ENCODE data around the gene APOB.

Gene APOB

GRCh38 chr2:20999906-21000645, 43.8 kb downstream of the APOB start:
- Mint-ChIP-seq H3K4me3 (no peak overlapping the region), H3K9me3 (no peaks in the 10 kb centered on the region), H3K4me1 (ENCODE audit: low read depth) (no peaks in the 10 kb centered on the region), H3K27ac (no peak overlapping the region), H3K36me3 (ENCODE audit: low read depth) (no peaks in the 10 kb centered on the region), H3K27me3 (peaks cover 10% of the 10 kb centered on the region)

- Mint-ChIP-seq H3K4me3 (no peak overlapping the region), H3K4me1 (ENCODE audit: low read depth) (no peaks in the 10 kb centered on the region), H3K9me3 (no peaks in the 10 kb centered on the region), H3K36me3 (ENCODE audit: low read depth) (no peaks in the 10 kb centered on the region), H3K27ac (no peak overlapping the region), H3K27me3 (peaks cover 10% of the 10 kb centered on the region)
Measured at GRCh38 chr2:20998972-20999905, 44.6 kb downstream of the APOB start.

- no peaks in the 10 kb centered on the region for H3K36me3 Mint-ChIP-seq (ENCODE audit: low read depth)
- no peak overlapping the region for H3K4me3 Mint-ChIP-seq
- peaks cover 10% of the 10 kb centered on the region for H3K27me3 Mint-ChIP-seq
- H3K4me1 Mint-ChIP-seq (ENCODE audit: low read depth) = no peaks in the 10 kb centered on the region
- H3K9me3 Mint-ChIP-seq = no peaks in the 10 kb centered on the region
- no peak overlapping the region for H3K27ac Mint-ChIP-seq
Measured at GRCh38 chr2:20997953-20998722, 45.7 kb downstream of the APOB start.

GRCh38 chr2:20994130-20994529, 49.7 kb downstream of the APOB start:
- Mint-ChIP-seq H3K27ac (no peak overlapping the region), H3K4me3 (no peak overlapping the region)

GRCh38 chr2:20992201-20992711, 51.6 kb downstream of the APOB start:
- H3K4me1 Mint-ChIP-seq (ENCODE audit: low read depth) = no peaks in the 10 kb centered on the region
- no peaks in the 10 kb centered on the region for H3K9me3 Mint-ChIP-seq
- H3K4me3 Mint-ChIP-seq = no peak overlapping the region
- no peaks in the 10 kb centered on the region for H3K27me3 Mint-ChIP-seq
- H3K27ac Mint-ChIP-seq = no peak overlapping the region
- H3K36me3 Mint-ChIP-seq (ENCODE audit: low read depth) = no peaks in the 10 kb centered on the region

More at GRCh38 chr2:20994130-20994529, 49.7 kb downstream of the APOB start:
- no peaks in the 10 kb centered on the region for H3K4me1 Mint-ChIP-seq (ENCODE audit: low read depth)
- no peaks in the 10 kb centered on the region for H3K27me3 Mint-ChIP-seq
- H3K9me3 Mint-ChIP-seq = no peaks in the 10 kb centered on the region
- no peaks in the 10 kb centered on the region for H3K36me3 Mint-ChIP-seq (ENCODE audit: low read depth)

- H3K4me1 Mint-ChIP-seq (ENCODE audit: low read depth) = no peaks in the 10 kb centered on the region
- no peaks in the 10 kb centered on the region for H3K27me3 Mint-ChIP-seq
- no peak overlapping the region for H3K27ac Mint-ChIP-seq
- H3K36me3 Mint-ChIP-seq (ENCODE audit: low read depth) = no peaks in the 10 kb centered on the region
- no peak overlapping the region for H3K4me3 Mint-ChIP-seq
- no peaks in the 10 kb centered on the region for H3K9me3 Mint-ChIP-seq
Measured at GRCh38 chr2:20990442-20991430, 53.1 kb downstream of the APOB start.

GRCh38 chr2:20989404-20989803, 54.5 kb downstream of the APOB start:
- no peaks in the 10 kb centered on the region for H3K36me3 Mint-ChIP-seq (ENCODE audit: low read depth)
- no peak overlapping the region for H3K27ac Mint-ChIP-seq
- H3K4me3 Mint-ChIP-seq = no peak overlapping the region
- H3K9me3 Mint-ChIP-seq = no peaks in the 10 kb centered on the region
- H3K4me1 Mint-ChIP-seq (ENCODE audit: low read depth) = no peaks in the 10 kb centered on the region
- no peaks in the 10 kb centered on the region for H3K27me3 Mint-ChIP-seq

- H3K4me1 Mint-ChIP-seq (ENCODE audit: low read depth) = no peaks in the 10 kb centered on the region
- no peaks in the 10 kb centered on the region for H3K9me3 Mint-ChIP-seq
- no peak overlapping the region for H3K4me3 Mint-ChIP-seq
- no peak overlapping the region for H3K27ac Mint-ChIP-seq
- no peaks in the 10 kb centered on the region for H3K36me3 Mint-ChIP-seq (ENCODE audit: low read depth)
- H3K27me3 Mint-ChIP-seq = no peaks in the 10 kb centered on the region
Measured at GRCh38 chr2:20988905-20989304, 55.0 kb downstream of the APOB start.

GRCh38 chr2:20986024-20986939, 57.6 kb downstream of the APOB start:
- Mint-ChIP-seq H3K4me1 (ENCODE audit: low read depth) (no peaks in the 10 kb centered on the region), H3K9me3 (no peaks in the 10 kb centered on the region), H3K27ac (no peak overlapping the region), H3K36me3 (ENCODE audit: low read depth) (no peaks in the 10 kb centered on the region), H3K4me3 (no peak overlapping the region), H3K27me3 (no peaks in the 10 kb centered on the region)

- no peaks in the 10 kb centered on the region for H3K9me3 Mint-ChIP-seq
- H3K4me3 Mint-ChIP-seq = no peak overlapping the region
- no peaks in the 10 kb centered on the region for H3K4me1 Mint-ChIP-seq (ENCODE audit: low read depth)
- H3K36me3 Mint-ChIP-seq (ENCODE audit: low read depth) = no peaks in the 10 kb centered on the region
- H3K27me3 Mint-ChIP-seq = no peaks in the 10 kb centered on the region
- H3K27ac Mint-ChIP-seq = no peak overlapping the region
Measured at GRCh38 chr2:20985062-20985461, 58.8 kb downstream of the APOB start.

GRCh38 chr2:20984408-20984807, 59.5 kb downstream of the APOB start:
- Mint-ChIP-seq H3K4me1 (ENCODE audit: low read depth) (no peaks in the 10 kb centered on the region), H3K4me3 (no peak overlapping the region), H3K9me3 (no peaks in the 10 kb centered on the region), H3K27ac (no peak overlapping the region), H3K36me3 (ENCODE audit: low read depth) (no peaks in the 10 kb centered on the region), H3K27me3 (no peaks in the 10 kb centered on the region)

- H3K27ac Mint-ChIP-seq = no peak overlapping the region
- H3K4me3 Mint-ChIP-seq = no peak overlapping the region
- no peaks in the 10 kb centered on the region for H3K4me1 Mint-ChIP-seq (ENCODE audit: low read depth)
- H3K36me3 Mint-ChIP-seq (ENCODE audit: low read depth) = no peaks in the 10 kb centered on the region
- no peaks in the 10 kb centered on the region for H3K27me3 Mint-ChIP-seq
- no peaks in the 10 kb centered on the region for H3K9me3 Mint-ChIP-seq
Measured at GRCh38 chr2:20983844-20984243, 60.0 kb downstream of the APOB start.

GRCh38 chr2:20982861-20983260, 61.0 kb downstream of the APOB start:
- Mint-ChIP-seq H3K36me3 (ENCODE audit: low read depth) (no peaks in the 10 kb centered on the region), H3K27me3 (no peaks in the 10 kb centered on the region)

More at GRCh38 chr2:20982861-20983260, 61.0 kb downstream of the APOB start:
- H3K4me3 Mint-ChIP-seq = no peak overlapping the region
- no peaks in the 10 kb centered on the region for H3K4me1 Mint-ChIP-seq (ENCODE audit: low read depth)
- H3K9me3 Mint-ChIP-seq = no peaks in the 10 kb centered on the region
- H3K27ac Mint-ChIP-seq = no peak overlapping the region

Measured in stimulated activated naive CD8-positive, alpha-beta T cell treated with anti-CD3 and anti-CD28 coated beads, Interleukin-15, Interleukin-2, amounts not matched to agents 100 ng/mL and 50 ng/mL, for 24 hours (primary cell).